HK-2 (cell line): Measurements from ENCODE around the gene MYH6.

Experiments
- DNase-seq: peaks from one replicate; pipeline ENCODE4 v3.0.0-alpha.2; 2018; ENCODE audit not compliant: unreplicated experiment

Gene MYH6

GRCh38 chr14:23377573-23378563 lies 30.2 kb downstream of the MYH6 start:
- no peak for DNase-seq

- DNase-seq, result no peak
Measured at GRCh38 chr14:23377198-23377550, 30.9 kb downstream of the MYH6 start.

DNA sequence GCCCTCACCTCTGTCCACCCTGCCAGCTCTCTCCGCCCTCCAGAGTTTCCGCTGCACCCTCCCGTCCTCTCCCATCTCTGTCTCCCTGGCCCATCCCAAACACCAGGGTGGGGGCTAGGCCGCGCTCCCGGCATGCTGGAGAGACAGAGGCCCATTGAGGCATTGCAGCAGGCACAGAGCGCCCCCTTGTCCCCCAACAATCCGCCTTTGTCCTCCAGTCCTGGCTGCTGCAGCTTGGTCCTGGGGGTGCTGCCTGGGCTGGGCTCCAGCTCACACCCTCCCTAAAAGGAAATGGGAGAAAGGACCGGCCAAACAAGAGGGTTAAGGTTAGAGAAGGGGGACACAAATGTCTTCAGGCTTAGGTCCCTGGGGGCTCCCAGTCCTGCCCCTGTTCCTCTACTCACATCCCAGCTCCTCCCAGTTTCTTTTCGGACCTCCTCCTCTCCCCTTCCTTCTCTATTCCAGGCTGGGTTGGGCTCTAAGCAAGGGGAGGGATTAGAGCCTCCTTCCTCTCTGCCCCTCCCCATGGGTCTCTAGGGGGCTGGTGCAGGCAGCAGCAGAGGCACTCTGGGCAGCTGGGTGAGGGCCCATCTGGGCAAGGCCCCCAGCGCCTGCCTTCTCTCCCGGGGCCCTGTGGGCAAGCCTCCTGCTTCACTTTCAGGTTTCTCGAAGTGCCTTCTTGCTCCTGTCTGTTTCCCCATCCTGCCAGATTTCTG lies 31.4 kb downstream of the MYH6 start, which contains the start of gene CMTM5:
Gene CMTM5 (plus strand): TSS at position 565 of the 716 bp plus-strand sequence. CDS start 206 bp downstream, outside the sequence.
- no peak for DNase-seq

DNA sequence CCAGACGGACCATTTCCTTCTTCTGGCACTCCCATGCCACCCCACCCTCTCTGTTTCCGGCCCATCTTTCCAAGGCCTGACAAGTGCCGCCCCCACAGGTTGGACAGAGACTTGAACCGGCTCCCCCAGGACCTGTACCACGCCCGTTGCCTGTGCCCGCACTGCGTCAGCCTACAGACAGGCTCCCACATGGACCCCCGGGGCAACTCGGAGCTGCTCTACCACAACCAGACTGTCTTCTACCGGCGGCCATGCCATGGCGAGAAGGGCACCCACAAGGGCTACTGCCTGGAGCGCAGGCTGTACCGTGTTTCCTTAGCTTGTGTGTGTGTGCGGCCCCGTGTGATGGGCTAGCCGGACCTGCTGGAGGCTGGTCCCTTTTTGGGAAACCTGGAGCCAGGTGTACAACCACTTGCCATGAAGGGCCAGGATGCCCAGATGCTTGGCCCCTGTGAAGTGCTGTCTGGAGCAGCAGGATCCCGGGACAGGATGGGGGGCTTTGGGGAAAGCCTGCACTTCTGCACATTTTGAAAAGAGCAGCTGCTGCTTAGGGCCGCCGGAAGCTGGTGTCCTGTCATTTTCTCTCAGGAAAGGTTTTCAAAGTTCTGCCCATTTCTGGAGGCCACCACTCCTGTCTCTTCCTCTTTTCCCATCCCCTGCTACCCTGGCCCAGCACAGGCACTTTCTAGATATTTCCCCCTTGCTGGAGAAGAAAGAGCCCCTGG lies 32.4 kb downstream of the MYH6 start:
- DNase-seq, result no peak

GRCh38 chr14:23373041-23373440 lies 35.0 kb downstream of the MYH6 start:
- DNase-seq, result no peak

DNA sequence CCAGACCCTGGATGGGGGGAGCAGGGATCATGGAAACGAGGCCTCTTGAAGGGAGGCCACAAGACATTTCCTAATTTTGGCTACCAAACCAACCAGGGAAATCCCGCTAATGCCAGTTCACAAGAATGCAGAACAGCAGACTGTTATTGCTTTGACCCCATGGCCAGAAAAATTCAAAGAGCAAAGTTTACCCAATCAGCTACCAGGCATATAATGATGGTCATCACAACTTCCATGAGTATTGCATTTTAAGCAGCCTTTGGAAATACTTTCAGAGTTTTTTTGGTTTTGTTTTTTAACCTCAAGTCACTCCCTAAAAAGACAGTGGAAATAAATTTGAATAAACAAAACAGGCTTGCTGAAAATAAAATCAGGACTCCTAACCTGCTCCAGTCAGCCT lies 35.6 kb downstream of the MYH6 start, which contains the start of gene IL25:
Gene IL25 (plus strand): TSS at position 301 of the 400 bp plus-strand sequence.
- no peak for DNase-seq

DNA sequence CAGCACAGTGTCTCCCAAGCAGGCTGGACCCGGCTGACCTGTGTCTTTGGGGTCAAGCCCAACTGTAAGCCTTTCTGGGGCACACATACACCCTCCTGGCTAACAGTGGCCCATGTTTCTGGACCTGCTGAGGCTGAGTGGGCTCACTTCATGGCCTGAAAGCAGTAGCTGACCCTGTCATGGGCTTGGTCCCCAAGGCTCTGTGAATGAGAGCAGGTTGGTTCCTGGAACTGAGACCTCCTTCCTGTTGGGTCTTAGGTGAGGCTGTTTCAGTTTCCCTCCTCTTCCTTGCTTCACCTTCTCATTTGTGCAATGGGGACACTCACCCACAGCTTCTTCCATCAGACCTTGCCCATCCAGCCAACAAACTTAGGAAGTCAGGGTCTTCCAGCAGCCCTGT lies 36.2 kb downstream of the MYH6 start:
- no peak for DNase-seq

DNA sequence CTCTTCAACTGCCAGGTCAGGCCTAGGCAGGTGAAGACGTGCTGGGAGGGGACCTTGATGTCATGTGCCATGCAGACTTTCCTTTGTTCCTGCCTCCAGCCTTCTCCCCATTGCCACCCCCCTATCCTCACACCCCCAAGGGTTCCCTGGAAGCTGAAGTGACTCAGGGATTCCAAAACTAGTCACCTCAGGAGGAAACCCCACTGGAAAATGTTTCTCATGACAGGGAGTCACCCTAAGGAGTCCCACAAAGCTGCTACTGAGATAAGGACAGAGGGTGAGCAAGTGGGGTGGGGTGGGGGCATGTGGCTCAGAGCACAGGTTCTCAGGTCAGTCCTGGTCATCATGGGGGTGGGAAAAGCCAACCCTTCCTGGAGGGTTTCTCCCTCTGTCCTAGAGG lies 37.9 kb downstream of the MYH6 start:
- DNase-seq, result no peak

DNA sequence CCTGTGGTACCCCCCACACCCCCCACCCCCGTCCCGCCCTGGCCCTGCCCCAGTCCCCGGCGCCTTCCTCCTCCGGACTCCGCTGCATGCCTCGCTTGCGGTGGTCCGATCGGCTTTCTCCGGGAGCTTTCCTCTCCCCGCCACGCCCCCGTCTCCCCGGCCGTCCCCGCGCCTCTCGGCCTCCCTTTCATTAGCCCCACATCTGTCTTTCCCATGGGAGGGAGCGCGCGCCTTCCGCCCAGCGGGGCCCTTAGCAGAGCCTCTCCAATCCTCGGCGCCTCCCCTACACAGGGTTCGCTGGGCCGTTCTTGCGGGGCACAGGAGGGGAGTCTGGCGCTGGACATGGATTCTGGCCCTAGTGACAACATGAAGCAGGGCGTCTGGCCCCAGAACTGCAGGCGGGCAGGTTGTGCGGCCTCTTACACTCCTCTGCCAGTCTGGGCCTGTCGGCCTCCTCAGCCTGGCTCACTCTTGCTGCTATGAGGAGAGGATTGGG lies 41.6 kb downstream of the MYH6 start:
- no peak for DNase-seq

- DNase-seq, result no peak
Measured at GRCh38 chr14:23365732-23366425, 42.2 kb downstream of the MYH6 start.

DNA sequence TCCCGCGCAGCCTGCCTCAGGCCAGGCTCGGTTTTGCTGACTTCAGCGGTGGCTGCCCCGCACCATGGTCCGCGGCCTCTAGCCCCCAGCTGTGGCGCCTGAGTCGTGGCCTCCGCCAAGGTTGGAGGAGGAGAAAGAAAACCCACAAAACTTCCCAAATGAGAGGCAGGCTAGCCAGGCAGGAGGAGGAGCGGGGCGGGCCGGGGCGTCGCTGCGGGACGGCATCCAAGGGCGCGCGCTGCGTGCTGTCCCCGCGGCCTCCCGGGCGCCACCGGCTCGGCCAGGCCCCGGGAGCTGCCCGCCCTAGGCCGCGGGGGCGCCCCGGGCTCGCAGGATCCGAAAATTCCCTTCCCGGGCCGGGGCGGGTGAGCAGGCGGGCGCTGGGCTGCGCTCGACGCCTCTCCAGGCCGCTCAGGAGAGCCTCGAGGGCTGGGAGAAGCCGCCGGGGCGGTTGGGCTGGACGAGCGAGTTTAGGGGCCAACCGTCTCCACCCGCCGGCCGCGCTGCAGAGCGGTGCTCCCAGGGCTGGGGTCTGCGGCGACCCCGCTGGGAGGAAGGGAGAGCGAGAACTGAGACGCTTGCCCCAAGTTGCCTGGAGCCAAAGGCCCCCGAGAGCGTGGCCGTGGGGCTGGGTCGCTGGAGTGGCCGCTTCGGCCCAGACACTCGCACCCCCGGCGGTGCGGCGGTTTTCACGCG lies 42.9 kb downstream of the MYH6 start, which contains the start of gene EFS:
Gene EFS (minus strand): TSS at position 137 of the 696 bp plus-strand sequence. CDS start 147 bp downstream, outside the sequence.
- no peak for DNase-seq

DNA sequence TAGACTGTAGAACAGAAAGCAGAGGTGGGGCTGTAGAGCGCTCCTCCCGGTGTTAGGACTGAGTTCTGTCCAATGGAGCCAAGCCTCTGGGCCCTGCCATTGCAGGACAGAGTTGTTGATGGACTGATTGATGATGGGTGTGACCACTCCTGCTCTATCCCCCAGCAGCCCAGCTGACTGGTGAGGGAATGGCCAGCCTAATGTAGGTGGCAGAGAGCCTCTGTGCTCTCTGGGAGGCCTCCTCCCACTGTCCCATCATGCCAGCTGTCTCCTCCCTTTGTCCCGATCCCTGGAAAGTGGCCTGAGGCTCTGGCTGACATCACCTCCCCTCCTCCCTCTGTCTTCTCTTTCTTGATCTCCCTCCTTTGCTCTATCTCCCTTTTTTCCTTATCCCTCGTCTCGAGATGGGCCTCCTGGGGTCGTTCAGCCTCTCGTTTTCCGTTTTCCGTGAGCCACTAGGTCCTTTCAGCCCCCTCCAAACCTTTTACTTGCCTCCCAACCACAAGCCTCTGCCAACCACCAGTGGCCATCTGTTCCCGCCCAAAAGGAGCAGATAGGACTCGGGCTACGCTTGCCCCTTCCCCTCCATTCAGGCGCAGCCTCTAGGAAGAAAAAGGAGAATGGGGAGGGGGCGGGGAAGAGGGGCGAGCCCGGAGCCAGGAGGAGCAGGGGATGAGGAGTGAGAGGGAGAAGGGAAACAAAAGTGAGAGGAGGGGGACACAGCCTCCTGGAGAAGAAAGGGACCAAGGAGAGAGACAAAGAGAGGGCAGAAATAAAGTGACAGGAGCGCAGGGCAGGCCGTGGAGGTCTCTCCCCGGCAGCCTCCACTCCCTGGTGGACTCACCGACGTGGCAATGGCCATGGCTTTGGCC lies 43.7 kb downstream of the MYH6 start:
- no peak for DNase-seq

DNA sequence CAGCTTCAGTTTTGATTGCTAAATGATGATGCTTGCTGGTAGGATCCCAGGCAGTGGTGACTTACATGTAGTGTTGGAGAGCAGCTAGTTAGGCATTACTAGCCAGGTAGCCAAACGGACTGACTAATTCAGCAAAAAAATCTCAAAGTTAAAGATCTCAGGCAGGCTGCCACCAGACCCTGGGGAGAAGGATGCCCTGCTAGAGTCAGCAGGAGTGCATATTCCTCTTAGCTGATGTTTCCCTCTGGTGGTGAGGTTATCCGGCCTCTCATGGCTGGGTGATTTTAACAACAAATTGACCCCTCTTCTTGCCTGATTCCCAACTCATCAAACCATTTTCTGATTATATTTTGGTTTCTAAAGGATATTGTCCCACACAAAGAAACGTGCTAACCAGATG lies 45.9 kb downstream of the MYH6 start:
- DNase-seq, result no peak

DNA sequence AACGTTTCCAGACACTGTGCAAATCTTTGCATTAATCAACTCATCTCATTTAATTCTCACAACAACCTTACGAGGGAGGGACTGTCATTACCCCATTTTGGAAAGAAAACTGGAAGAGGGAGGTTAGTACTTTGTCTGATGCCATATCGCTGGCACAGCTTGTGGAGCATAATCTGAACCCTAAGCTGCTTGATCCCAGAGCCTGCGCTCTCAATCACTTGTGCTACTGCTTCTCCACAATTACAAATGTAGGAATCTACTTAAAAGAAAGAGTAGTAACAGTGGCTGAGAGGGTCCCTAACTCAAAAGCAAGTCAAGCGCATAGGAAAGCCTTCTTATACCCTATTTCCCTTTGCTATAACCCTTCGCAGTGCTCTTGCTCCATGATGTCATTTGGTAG lies 46.3 kb downstream of the MYH6 start:
- no peak for DNase-seq

GRCh38 chr14:23361320-23361719 lies 46.8 kb downstream of the MYH6 start:
- DNase-seq, result no peak

GRCh38 chr14:23360496-23360895 lies 47.6 kb downstream of the MYH6 start:
- DNase-seq, result no peak

GRCh38 chr14:23359722-23360447 lies 48.2 kb downstream of the MYH6 start:
- no peak for DNase-seq

DNA sequence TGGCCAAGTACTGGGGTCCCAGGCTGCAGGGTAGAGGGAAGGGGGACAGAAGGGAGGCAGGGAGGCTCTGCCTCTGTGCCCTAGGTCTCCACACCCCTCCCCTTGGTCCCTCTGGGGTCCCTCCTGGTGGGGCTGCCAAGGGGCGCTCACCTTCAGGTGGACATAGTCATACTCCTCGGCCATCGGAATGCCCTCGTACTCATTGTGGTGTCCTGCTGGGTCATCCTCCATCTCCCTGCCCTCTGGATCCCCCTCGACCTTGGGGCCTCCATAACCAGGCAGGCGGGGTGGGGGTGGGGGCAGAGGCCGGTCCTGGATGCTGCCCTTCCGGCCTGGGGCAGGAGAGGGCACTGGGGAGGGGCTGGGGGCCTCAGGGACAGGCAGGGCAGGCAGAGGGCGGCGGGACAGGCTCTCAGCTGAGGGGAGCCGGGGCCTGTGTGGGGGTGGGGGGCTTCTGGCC lies 48.9 kb downstream of the MYH6 start:
- no peak for DNase-seq
